GM12873 (cell line): ENCODE data around the gene OR5M11.

Source experiments
- CTCF ChIP-seq: IDR thresholded peaks from 2 replicates; pipeline ENCODE4 v1.5.1; 2012; ENCODE audit warnings: low read depth, mild to moderate bottlenecking, moderate library complexity, low read length, control low read depth; ENCODE audit not compliant: insufficient read depth; ENCODE audit errors: missing control alignments

OR5M11 gene

GRCh38 chr11:56522008-56522407 is 21.0 kb downstream of the OR5M11 start:
- TF ChIP-seq CTCF: no peak

GRCh38 chr11:56513280-56513679 is 29.8 kb downstream of the OR5M11 start:
- TF ChIP-seq CTCF: no peak

- TF ChIP-seq CTCF: no peak
Observed at GRCh38 chr11:56509439-56509838, 33.6 kb downstream of the OR5M11 start.

- no peak for TF ChIP-seq CTCF
Observed at GRCh38 chr11:56497010-56497409, 46.0 kb downstream of the OR5M11 start.

GRCh38 chr11:56495117-56495516 is 47.9 kb downstream of the OR5M11 start:
- TF ChIP-seq CTCF: no peak
